Measurements from ENCODE around the gene TTLL4. TPM values are rescaled to one million over a fixed set of nuclear protein-coding genes. Genes with fewer than 3 reads are reported as not detected.

The TTLL4 gene
- total RNA-seq, 2 donors from 2014 or later: 8.2 to 9.9 TPM

DNA sequence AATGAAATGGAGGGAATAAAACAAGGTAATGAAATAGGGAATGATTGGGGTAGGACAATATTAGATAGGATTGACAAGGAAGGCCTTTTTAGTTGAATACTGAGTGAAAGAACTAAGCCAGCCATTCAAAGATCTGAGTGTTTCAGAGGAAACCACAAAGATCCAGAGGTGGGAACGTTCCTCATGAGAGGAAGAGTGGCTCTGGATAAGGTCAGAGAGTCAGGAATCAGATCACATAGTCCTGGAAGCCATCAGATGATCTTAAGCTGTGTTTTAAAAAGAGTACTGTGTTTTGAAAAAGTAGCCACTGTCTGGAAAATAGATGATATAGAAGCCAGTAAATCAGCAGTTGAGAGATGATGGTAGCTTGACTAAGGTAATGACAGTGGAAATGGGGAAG lies 11.8 kb downstream of the TTLL4 start:
- DNase-seq (ENCODE audit: low spot score): no peak
- TF ChIP-seq, protein P1, sequence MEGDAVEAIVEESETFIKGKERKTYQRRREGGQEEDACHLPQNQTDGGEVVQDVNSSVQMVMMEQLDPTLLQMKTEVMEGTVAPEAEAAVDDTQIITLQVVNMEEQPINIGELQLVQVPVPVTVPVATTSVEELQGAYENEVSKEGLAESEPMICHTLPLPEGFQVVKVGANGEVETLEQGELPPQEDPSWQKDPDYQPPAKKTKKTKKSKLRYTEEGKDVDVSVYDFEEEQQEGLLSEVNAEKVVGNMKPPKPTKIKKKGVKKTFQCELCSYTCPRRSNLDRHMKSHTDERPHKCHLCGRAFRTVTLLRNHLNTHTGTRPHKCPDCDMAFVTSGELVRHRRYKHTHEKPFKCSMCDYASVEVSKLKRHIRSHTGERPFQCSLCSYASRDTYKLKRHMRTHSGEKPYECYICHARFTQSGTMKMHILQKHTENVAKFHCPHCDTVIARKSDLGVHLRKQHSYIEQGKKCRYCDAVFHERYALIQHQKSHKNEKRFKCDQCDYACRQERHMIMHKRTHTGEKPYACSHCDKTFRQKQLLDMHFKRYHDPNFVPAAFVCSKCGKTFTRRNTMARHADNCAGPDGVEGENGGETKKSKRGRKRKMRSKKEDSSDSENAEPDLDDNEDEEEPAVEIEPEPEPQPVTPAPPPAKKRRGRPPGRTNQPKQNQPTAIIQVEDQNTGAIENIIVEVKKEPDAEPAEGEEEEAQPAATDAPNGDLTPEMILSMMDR (IDR thresholded peaks at IDR 0.05): no peak

DNA sequence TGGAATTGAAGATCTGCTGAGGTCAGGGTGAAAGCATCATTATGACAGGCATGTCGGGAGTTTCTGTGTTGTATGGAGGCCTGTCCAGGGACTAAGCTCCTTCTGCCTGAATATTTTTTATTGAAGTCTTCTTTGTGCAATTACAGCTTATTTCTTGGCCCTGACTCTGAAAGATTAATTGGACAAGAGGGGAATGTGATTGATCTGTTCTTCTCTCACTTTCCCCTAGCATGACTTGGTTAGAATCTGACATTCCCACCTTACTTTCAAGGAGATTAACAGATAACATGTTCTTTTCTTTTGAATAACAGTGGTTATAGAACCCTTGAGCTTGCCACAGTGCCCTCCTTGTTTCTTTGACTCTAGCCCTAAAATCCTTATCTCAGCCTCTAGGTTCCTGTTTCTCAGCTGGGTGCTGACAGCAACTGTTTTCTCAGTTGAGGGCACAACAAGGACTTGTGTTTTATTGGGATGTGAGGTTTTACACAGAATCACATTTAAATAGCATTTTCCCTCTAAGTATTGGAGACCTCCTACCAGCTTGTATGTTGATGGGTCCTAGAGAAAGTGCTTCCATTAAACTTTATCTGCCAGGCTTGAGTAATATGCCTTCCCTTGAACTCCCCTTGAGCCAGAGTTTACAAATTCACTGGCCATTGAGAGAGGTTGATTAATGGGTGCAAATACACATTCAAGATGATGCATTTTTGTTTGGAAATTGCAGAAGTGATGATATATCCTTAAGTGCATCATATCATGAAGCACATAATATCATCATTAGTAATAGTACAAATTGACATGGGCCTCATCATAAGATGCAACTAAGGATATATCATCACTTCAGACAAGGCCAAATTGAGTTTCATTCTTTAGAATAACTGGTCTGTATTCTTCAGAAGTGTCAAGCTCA lies 12.5 kb downstream of the TTLL4 start:
- H3K36me3 ChIP-seq: no peaks in the 10 kb centered on the region
- H3K27me3 ChIP-seq: no peaks in the 10 kb centered on the region
- no peak overlapping the region for H3K4me3 ChIP-seq
- H3K4me1 ChIP-seq: peaks cover 0 to 6% of the 10 kb centered on the region in 2 donors
- H3K27ac ChIP-seq: no peak overlapping the region
- TF ChIP-seq, protein P1 (IDR thresholded peaks at IDR 0.05): no peak
- no peak for DNase-seq (ENCODE audit: low spot score)
- H3K9me3 ChIP-seq: peaks cover 5 to 17% of the 10 kb centered on the region in 2 donors

More for the DNA sequence above, 11.8 kb downstream of the TTLL4 start:
- H3K4me3 ChIP-seq: no peak overlapping the region
- no peaks in the 10 kb centered on the region for H3K27me3 ChIP-seq
- no peak overlapping the region for H3K27ac ChIP-seq
- no peaks in the 10 kb centered on the region for H3K36me3 ChIP-seq
- peaks cover 0 to 6% of the 10 kb centered on the region in 2 donors for H3K4me1 ChIP-seq
- H3K9me3 ChIP-seq: peaks cover 5 to 13% of the 10 kb centered on the region in 2 donors

DNA sequence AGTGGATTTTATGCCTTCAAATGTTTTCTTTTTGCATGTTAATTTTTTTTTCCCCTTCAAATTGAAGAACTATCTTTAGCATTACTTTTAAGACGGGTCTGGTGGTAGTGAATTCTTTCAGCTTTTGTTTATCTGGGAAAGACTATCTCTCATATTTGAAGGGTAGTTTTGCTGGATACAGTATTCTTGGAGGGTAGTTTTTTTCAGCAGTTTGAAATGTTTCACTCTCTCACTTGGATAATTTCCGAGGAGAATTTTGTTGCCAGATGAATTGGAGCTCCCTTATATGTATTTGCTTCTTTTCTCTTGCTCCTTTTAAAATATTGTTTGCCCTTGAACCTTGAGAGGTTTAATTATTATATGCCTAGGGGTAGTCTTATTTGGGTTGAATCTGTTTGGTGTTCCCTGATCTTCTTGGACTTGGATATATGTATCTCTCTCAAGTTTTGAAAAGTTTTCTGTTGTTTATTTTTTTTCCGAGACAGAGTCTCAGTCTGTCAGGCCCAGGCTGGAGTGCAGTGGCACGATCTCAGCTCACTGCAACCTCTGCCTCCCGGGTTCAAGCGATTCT lies 15.5 kb downstream of the TTLL4 start:
- Histone ChIP-seq H3K36me3 (no peaks in the 10 kb centered on the region), H3K4me1 (peaks cover 0 to 11% of the 10 kb centered on the region in 2 donors), H3K27me3 (no peaks in the 10 kb centered on the region), H3K9me3 (peaks cover 5 to 17% of the 10 kb centered on the region in 2 donors), H3K4me3 (no peak overlapping the region), H3K27ac (no peak overlapping the region)
- no peak for DNase-seq (ENCODE audit: low spot score)
- TF ChIP-seq, protein P1 (IDR thresholded peaks at IDR 0.05): no peak

DNA sequence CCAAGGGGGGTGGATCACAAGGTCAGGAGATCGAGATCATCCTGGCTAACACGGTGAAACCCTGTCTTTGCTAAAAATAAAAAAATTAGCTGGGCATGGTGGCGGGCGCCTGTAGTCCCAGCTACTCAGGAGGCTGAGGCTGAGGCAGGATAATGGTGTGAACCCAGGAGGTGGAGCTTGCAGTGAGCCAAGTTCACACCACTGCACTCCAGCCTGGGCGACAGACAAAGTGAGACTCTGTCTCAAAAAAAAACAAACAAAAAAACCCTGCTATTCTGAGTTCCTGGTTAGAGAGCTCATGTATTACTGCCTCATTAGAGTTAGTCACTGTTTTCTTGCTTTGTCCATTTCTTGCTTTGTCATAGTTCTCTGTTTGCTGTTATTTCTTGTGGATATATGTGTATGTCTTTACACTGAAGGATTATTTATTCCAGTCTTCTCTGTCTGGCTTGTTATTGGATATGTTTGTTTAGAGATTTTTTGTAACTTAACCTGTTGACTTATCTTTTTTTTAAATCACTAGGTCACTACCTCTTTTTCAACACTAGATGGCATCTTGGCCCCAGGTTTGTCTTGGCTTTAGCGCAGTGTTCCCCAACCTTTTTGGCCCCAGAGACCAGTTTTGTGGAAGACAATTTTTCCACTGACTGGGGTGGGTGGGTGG lies 17.0 kb downstream of the TTLL4 start:
- no peaks in the 10 kb centered on the region for H3K27me3 ChIP-seq
- H3K36me3 ChIP-seq: no peaks in the 10 kb centered on the region
- peaks cover 0 to 21% of the 10 kb centered on the region in 2 donors for H3K4me1 ChIP-seq
- peaks cover 5 to 17% of the 10 kb centered on the region in 2 donors for H3K9me3 ChIP-seq
- DNase-seq (ENCODE audit: low spot score): no peak
- TF ChIP-seq, protein P1 (IDR thresholded peaks at IDR 0.05): peak in 1 of 2 donors; percentile 42
- no peak overlapping the region for H3K27ac ChIP-seq
- H3K4me3 ChIP-seq: no peak overlapping the region

DNA sequence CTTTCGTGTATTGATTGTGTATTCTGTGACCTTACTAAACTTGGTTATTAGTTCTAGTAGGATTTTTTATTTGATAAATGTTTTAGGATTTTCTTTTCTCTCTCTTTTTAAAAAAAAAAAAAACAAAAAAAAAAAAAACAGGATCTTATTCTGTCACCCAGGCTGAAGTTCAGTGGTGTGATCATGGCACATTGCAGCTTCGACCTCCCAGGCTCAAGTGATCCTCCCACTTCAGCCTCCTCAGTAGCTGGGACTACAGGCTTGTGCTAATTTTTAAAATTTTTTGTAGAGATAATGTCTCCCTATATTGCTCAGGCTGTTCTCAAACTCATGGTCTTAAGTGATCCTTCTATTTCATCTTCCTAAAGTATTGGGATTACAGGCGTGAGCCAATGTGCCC lies 19.0 kb downstream of the TTLL4 start:
- Histone ChIP-seq H3K36me3 (no peaks in the 10 kb centered on the region), H3K9me3 (peaks cover 5 to 17% of the 10 kb centered on the region in 2 donors), H3K27me3 (no peaks in the 10 kb centered on the region), H3K4me3 (no peak overlapping the region), H3K4me1 (peaks cover 0 to 22% of the 10 kb centered on the region in 2 donors), H3K27ac (no peak overlapping the region)
- TF ChIP-seq, protein P1 (IDR thresholded peaks at IDR 0.05): no peak
- no peak for DNase-seq (ENCODE audit: low spot score)

Data from right atrium auricular region (tissue), 2 donors.